Keratinocyte (primary cell): ENCODE data around the gene PRKAG2. TPM values are rescaled to one million over a fixed set of nuclear protein-coding genes. Genes with fewer than 3 reads are reported as not detected.

Source experiments
- DNase-seq: peaks from one replicate; pipeline ENCODE4 v3.0.0-alpha.2; 2011; ENCODE audit warnings: low read depth, missing footprints, low spot score
- FAIRE-seq: peaks from 2 replicates; lab custom pipeline; 2011; peaks lifted over from hg19 to GRCh38; lab: Jason Lieb, UNC
- H2AFZ ChIP-seq: 2 replicates; pipeline ENCODE4 v1.6.0; 2012; ENCODE audit warnings: low read length, control low read depth, inconsistent platforms; ENCODE audit not compliant: control insufficient read depth
- H3K27ac ChIP-seq: 2 replicates; pipeline ENCODE4 v1.5.1; 2011; ENCODE audit warnings: low read length; ENCODE audit not compliant: control insufficient read depth, insufficient read depth
- H3K27me3 ChIP-seq: 3 replicates; pipeline ENCODE4 v1.6.0; 2011; ENCODE audit warnings: low read length; ENCODE audit not compliant: control insufficient read depth, insufficient read depth; ENCODE audit errors: extremely low read depth
- H3K36me3 ChIP-seq, 2 experiments: 2 replicates in 1 of 2; 3 replicates in 1 of 2; pipeline ENCODE4 v1.5.1; 2011; ENCODE audit warnings: low read length in 2 of 2, mild to moderate bottlenecking in 1 of 2; ENCODE audit not compliant: control insufficient read depth in 2 of 2, insufficient read depth in 2 of 2; ENCODE audit errors: extremely low read depth in 1 of 2
- H3K4me1 ChIP-seq: 3 replicates; pipeline ENCODE4 v1.5.1; 2011; ENCODE audit warnings: low read length; ENCODE audit not compliant: control insufficient read depth, insufficient read depth; ENCODE audit errors: extremely low read depth
- H3K4me2 ChIP-seq: 3 replicates; pipeline ENCODE4 v1.6.0; 2011; ENCODE audit warnings: low read depth, low read length; ENCODE audit not compliant: control insufficient read depth, insufficient read depth; ENCODE audit errors: extremely low read depth
- H3K4me3 ChIP-seq, 3 experiments: fragments of 200-600 bp in 1 of 3; sonication (generic) in 1 of 3; 2 replicates in 2 of 3; 3 replicates in 1 of 3; pipeline ENCODE4 v1.5.1; 2011 to 2016; ENCODE audit warnings: low read length in 3 of 3, mild to moderate bottlenecking in 3 of 3, control low read depth in 2 of 3, inconsistent platforms in 1 of 3, low read depth in 1 of 3, mixed read lengths in 1 of 3, mixed run types in 1 of 3, moderate library complexity in 1 of 3; ENCODE audit not compliant: control insufficient read depth in 2 of 3, insufficient read depth in 2 of 3; ENCODE audit errors: extremely low read depth in 1 of 3
- H3K79me2 ChIP-seq: 2 replicates; pipeline ENCODE4 v1.6.0; 2012; ENCODE audit warnings: low read length; ENCODE audit not compliant: control insufficient read depth, insufficient read depth
- H3K9ac ChIP-seq: 3 replicates; pipeline ENCODE4 v1.6.0; 2011; ENCODE audit warnings: low read length; ENCODE audit not compliant: control insufficient read depth, insufficient read depth; ENCODE audit errors: extremely low read depth
- H3K9me1 ChIP-seq: 3 replicates; pipeline ENCODE4 v1.6.0; 2011; ENCODE audit warnings: low read length; ENCODE audit not compliant: control insufficient read depth, insufficient read depth; ENCODE audit errors: extremely low read depth
- H3K9me3 ChIP-seq: 2 replicates; pipeline ENCODE4 v1.5.1; 2012; ENCODE audit warnings: low read depth, low read length; ENCODE audit not compliant: control insufficient read depth
- H4K20me1 ChIP-seq: 3 replicates; pipeline ENCODE4 v1.6.0; 2011; ENCODE audit warnings: low read length; ENCODE audit not compliant: control insufficient read depth, insufficient read depth; ENCODE audit errors: extremely low read depth
- CTCF ChIP-seq, 3 experiments: IDR thresholded peaks in 1 of 3; conservative IDR thresholded peaks in 1 of 3; optimal IDR thresholded peaks in 1 of 3; 2 replicates in 2 of 3; 3 replicates in 1 of 3; pipeline versions ENCODE3 to v1.5.1; 2011; ENCODE audit warnings: low read length in 3 of 3, mild to moderate bottlenecking in 3 of 3, moderate library complexity in 2 of 3, control low read depth in 1 of 3, inconsistent platforms in 1 of 3; ENCODE audit not compliant: insufficient read depth in 2 of 3; ENCODE audit errors: extremely low read depth in 1 of 3
- EZH2 ChIP-seq: IDR thresholded peaks from one replicate; pipeline ENCODE4 v1.6.1; 2012; ENCODE audit warnings: inconsistent platforms, mild to moderate bottlenecking, low read length, moderate library complexity
- dilution Hi-C: fragments of 300-500 bp; cut with MboI; formaldehyde crosslinking; loops from one replicate; pipeline ENCODE4 v1.7.0; 2020; ENCODE audit warnings: low sequenced_read_pairs; ENCODE audit not compliant: extremely low pct_ligation_motif_present
- polyA plus RNA-seq, 5 experiments: library from polyadenylated mRNA; depleted of rRNA in 3 of 5; stranded (reverse) in 3 of 5; stranded (forward) in 1 of 5; unstranded in 1 of 5; fragments of >200 nt; gene quantifications; 1 replicate in 1 of 5; 2 replicates in 3 of 5; 3 replicates in 1 of 5; pipeline versions ENCODE4 v1.2.1 to v1.2.3, GENCODE V29; 2011 to 2012; ENCODE audit warnings: missing spikeins in 2 of 5, low read depth in 1 of 5, low replicate concordance in 1 of 5

The PRKAG2 gene
- polyA plus RNA-seq, 1 donor (not counting 4 experiments of a cell fraction or from before 2014, with no cell fraction given) = 39.5 TPM

GRCh38 chr7:151686826-151687225 is 190.1 kb downstream of the PRKAG2 start:
- DNase-seq = no peak
- H3K9me3 ChIP-seq = no peaks in the 10 kb centered on the region
- H3K9ac ChIP-seq = no peak overlapping the region

GRCh38 chr7:151686016-151686766 is 190.7 kb downstream of the PRKAG2 start:
- TF ChIP-seq CTCF (optimal IDR thresholded peaks at IDR 0.05 in 1 of 3, IDR thresholded peaks at IDR 0.05 in 1 of 3, conservative IDR thresholded peaks at IDR 0.05 in 1 of 3; ENCODE audit: extremely low read depth in 1 of 3, insufficient read depth in 2 of 3, low read length in 3 of 3) = no peak
- TF ChIP-seq EZH2 = no peak
- no peaks in the 10 kb centered on the region for H3K79me2 ChIP-seq
- no peaks in the 10 kb centered on the region for H3K36me3 ChIP-seq
- H3K9me1 ChIP-seq = no peaks in the 10 kb centered on the region
- no peaks in the 10 kb centered on the region for H4K20me1 ChIP-seq
- H2AFZ ChIP-seq = no peak overlapping the region
- dilution Hi-C loops = no loop called here
- H3K9me3 ChIP-seq = no peaks in the 10 kb centered on the region
- H3K9ac ChIP-seq = no peak overlapping the region
- FAIRE-seq (no peak), DNase-seq (no peak)
- no peak overlapping the region for H3K4me3 ChIP-seq
- no peak overlapping the region for H3K27ac ChIP-seq
- H3K4me1 ChIP-seq = peaks cover 38% of the 10 kb centered on the region
- H3K27me3 ChIP-seq = no peaks in the 10 kb centered on the region
- no peak overlapping the region for H3K4me2 ChIP-seq

More at GRCh38 chr7:151686826-151687225, 190.1 kb downstream of the PRKAG2 start:
- no peak for FAIRE-seq
- H3K4me1 ChIP-seq = peaks cover 38% of the 10 kb centered on the region
- dilution Hi-C loops = no loop called here
- no peaks in the 10 kb centered on the region for H3K9me1 ChIP-seq
- no peaks in the 10 kb centered on the region for H3K27me3 ChIP-seq
- no peak overlapping the region for H3K4me3 ChIP-seq
- no peaks in the 10 kb centered on the region for H3K36me3 ChIP-seq
- H3K79me2 ChIP-seq = no peaks in the 10 kb centered on the region
- H2AFZ ChIP-seq = peak overlapping the region; percentile 30
- peak overlapping the region; percentile 70 for H3K27ac ChIP-seq
- TF ChIP-seq EZH2 (no peak), CTCF (optimal IDR thresholded peaks at IDR 0.05 in 1 of 3, IDR thresholded peaks at IDR 0.05 in 1 of 3, conservative IDR thresholded peaks at IDR 0.05 in 1 of 3; ENCODE audit: extremely low read depth in 1 of 3, insufficient read depth in 2 of 3, low read length in 3 of 3) (no peak)
- no peak overlapping the region for H3K4me2 ChIP-seq
- H4K20me1 ChIP-seq = no peaks in the 10 kb centered on the region
